ENCODE data around the gene TMEM143.

DNA sequence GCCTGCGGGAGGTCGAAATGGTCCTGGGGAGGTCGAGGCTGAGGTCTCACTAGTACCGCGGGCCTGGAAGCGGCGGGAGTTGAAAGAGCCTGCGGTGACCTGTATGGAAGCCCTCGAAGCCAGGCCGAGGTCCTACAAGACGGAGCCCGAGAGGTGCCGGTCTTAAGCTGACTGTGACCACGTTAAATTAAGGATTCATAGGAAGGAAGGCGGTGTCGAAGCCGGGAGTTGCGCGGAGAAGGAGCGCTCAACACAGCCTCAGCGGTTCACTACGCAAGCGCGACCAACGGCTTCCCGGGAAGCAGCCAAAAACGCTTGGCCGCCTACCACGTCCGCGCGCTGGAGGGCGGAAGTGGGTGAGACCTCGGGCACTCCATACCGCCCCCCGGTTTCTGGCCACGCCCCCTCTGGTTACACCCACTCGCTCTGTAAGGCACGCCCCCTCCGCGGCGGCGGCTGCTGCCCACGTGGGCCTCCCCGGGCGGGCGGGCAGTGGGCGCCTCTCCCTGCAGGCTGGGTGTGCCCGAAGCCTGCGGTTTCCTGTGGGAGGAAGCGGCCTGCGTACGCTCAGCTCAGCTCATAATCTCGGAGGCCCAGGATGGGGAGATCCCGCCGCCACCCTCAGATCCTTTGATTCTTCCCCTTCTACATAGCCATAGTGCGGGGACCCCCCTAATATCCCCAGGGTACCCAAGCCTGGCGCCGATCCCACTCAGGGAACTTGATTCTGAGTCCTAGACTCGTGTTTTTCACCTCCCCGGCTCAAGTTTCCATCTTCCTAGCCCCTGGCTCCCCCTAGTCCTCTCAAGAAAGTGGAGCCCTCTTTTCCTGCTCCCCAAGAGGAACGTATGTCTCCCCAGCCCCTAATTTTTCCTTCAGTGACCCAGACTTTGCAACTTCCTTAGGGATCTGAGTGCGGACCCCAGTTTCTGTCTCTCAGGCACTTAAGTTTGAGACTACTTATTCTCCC lies 41.8 kb downstream of the TMEM143 start:
- peak in 2 of 3 experiments; percentile 4 to 16; a peak in 1 of 4 replicates for TF ChIP-seq CTCF (IDR thresholded peaks at IDR 0.05; ENCODE audit: control extremely low read depth in 1 of 3, insufficient read depth in 1 of 3, low read depth in 1 of 3, low read length in 3 of 3)
- TF ChIP-seq, protein P1, sequence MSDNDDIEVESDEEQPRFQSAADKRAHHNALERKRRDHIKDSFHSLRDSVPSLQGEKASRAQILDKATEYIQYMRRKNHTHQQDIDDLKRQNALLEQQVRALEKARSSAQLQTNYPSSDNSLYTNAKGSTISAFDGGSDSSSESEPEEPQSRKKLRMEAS (IDR thresholded peaks at IDR 0.05) = peak; percentile 72
- TF ChIP-seq JUN (IDR thresholded peaks at IDR 0.05; ENCODE audit: low read depth, low read length) = no peak
- no peak for TF ChIP-seq TBP (IDR thresholded peaks at IDR 0.05; ENCODE audit: low read depth, low read length)
